Measurements from ENCODE around the gene FOSL2.

- TF ChIP-seq POLR2A (IDR thresholded peaks at IDR 0.05; ENCODE audit: low read length) (no peak), GATA1 (IDR thresholded peaks at IDR 0.05; ENCODE audit: low read depth, low read length) (no peak)
Measured at GRCh38 chr2:28424799-28425463, 32.3 kb downstream of the FOSL2 start.

All from erythroblast (primary cell).